ENCODE results near the gene NME8. TPM values are rescaled to one million over a fixed set of nuclear protein-coding genes. Genes with fewer than 3 reads are reported as not detected.

Gene NME8
- total and polyA plus RNA-seq, 2 donors (not counting 3 experiments of a cell fraction or from before 2014, with no cell fraction given), result not detected

GRCh38 chr7:37944737-37945054, 96.3 kb downstream of the NME8 start:
- DNase-seq (ENCODE audit: low read depth, low spot score), result no peak
- no peaks in the 10 kb centered on the region for H4K20me1 ChIP-seq (replicated peaks; ENCODE audit: control insufficient read depth, extremely low read depth, insufficient read depth, low read length)
- H3K4me1 ChIP-seq (ENCODE audit: control insufficient read depth, extremely low read depth, insufficient read depth, low read length), result no peaks in the 10 kb centered on the region
- no peak overlapping the region for H3K4me3 ChIP-seq (replicated peaks in 1 of 3; ENCODE audit: insufficient read depth in 1 of 3, low read depth in 1 of 3, low read length in 3 of 3)
- dilution Hi-C loops (cut with MboI; ENCODE audit: extremely low pct_ligation_motif_present, low sequenced_read_pairs) (no loop called here), intact Hi-C loops (cut with micrococcal nuclease) (no loop called here)
- H3K27ac ChIP-seq (ENCODE audit: insufficient read depth, low read depth, low read length), result no peak overlapping the region
- no peak for FAIRE-seq
- no peaks in the 10 kb centered on the region for H3K9me1 ChIP-seq (replicated peaks; ENCODE audit: control insufficient read depth, extremely low read depth, insufficient read depth, low read length)
- ChIA-PET CTCF (no interaction called here), POLR2A (no interaction called here)
- no peaks in the 10 kb centered on the region for H3K27me3 ChIP-seq (ENCODE audit: control insufficient read depth in 2 of 2, insufficient read depth in 2 of 2, low read length in 2 of 2)
- H3K36me3 ChIP-seq (ENCODE audit: control insufficient read depth in 2 of 2, extremely low read depth in 1 of 2, insufficient read depth in 2 of 2, low read length in 2 of 2), result no peaks in the 10 kb centered on the region
- H3K4me2 ChIP-seq (ENCODE audit: insufficient read depth, low read length), result no peak overlapping the region
- no TSS peak for BruUV-seq (replicated peaks)
- no peak for TF ChIP-seq JUN (IDR thresholded peaks at IDR 0.05; ENCODE audit: borderline replicate concordance, insufficient read depth, insufficient read length, low read depth)
- TF ChIP-seq EZH2 (IDR thresholded peaks at IDR 0.05; ENCODE audit: borderline replicate concordance, low read depth, low read length, severe bottlenecking), result no peak
- TF ChIP-seq GATA2 (IDR thresholded peaks at IDR 0.05; ENCODE audit: insufficient read depth, insufficient read length, low read depth, low read length), result no peak
- no peak for TF ChIP-seq MYC (IDR thresholded peaks at IDR 0.05; ENCODE audit: low read depth, low read length)
- no peak for TF ChIP-seq MAX (IDR thresholded peaks at IDR 0.05; ENCODE audit: insufficient read depth, insufficient read length)
- no peak for TF ChIP-seq FOS (IDR thresholded peaks at IDR 0.05; ENCODE audit: borderline replicate concordance, insufficient read depth, low read length)
- no peak for TF ChIP-seq POLR2A (IDR thresholded peaks at IDR 0.05; ENCODE audit: low read depth, low read length)
- TF ChIP-seq CTCF (IDR thresholded peaks at IDR 0.05; ENCODE audit: extremely low read depth in 1 of 2, insufficient read depth in 1 of 2, low read depth in 1 of 2, low read length in 2 of 2), result no peak
- no peak for TF ChIP-seq POLR2AphosphoS5 (IDR thresholded peaks at IDR 0.05; ENCODE audit: insufficient read depth, low read depth, low read length)
- no peaks in the 10 kb centered on the region for H3K9me3 ChIP-seq (replicated peaks; ENCODE audit: control insufficient read depth, insufficient read depth, low read length)
- no peak overlapping the region for H3K9ac ChIP-seq (replicated peaks; ENCODE audit: extremely low read depth, insufficient read depth, low read length)
- H3K79me2 ChIP-seq (ENCODE audit: control insufficient read depth, insufficient read depth, low read length), result no peaks in the 10 kb centered on the region
- H2AFZ ChIP-seq (ENCODE audit: low read depth, low read length), result no peak overlapping the region

Data from endothelial cell of umbilical vein (primary cell).